SK-N-SH (cell line): Measurements from ENCODE around the gene FPR2. TPM values are rescaled to one million over a fixed set of nuclear protein-coding genes. Genes with fewer than 3 reads are reported as not detected.

ENCODE experiments used
- CTCF ChIA-PET: fragments of 300-600, 350-600 bp; formaldehyde crosslinking; extraction: SDS; loops from one replicate; lab custom pipeline; 2021; lab: Yijun Ruan, JAX
- POLR2A ChIA-PET: fragments of 350-600 bp; sonication (Branson Sonifier 250); formaldehyde crosslinking; extraction: SDS; loops from one replicate; lab custom pipeline; 2020; ENCODE audit warnings: antibody characterized with exemption, inconsistent platforms; lab: Yijun Ruan, JAX
- DNase-seq: peaks from one replicate; pipeline ENCODE4 v3.0.0; 2012
- H2AFZ ChIP-seq: fragments of 200-600 bp; sonication (generic); 2 replicates; pipeline ENCODE4 v1.8.1; 2016; ENCODE audit warnings: antibody characterized with exemption, mild to moderate bottlenecking, low read depth
- H3F3A ChIP-seq: fragments of 200-600 bp; sonication (generic); replicated peaks from 2 replicates; pipeline ENCODE3; 2016; ENCODE audit warnings: antibody characterized with exemption, mild to moderate bottlenecking; ENCODE audit not compliant: insufficient read depth
- H3K27ac ChIP-seq, 2 experiments: fragments of 200-500 bp in 1 of 2; fragments of 200-600 bp in 1 of 2; sonication (Bioruptor generic) in 1 of 2; sonication (generic), shearing (Covaris generic) in 1 of 2; 2 replicates each; pipeline versions ENCODE4 v1.5.1 to v1.6.1; 2014 to 2016; ENCODE audit warnings: low read depth in 2 of 2, inconsistent platforms in 1 of 2, low read length in 1 of 2, mild to moderate bottlenecking in 1 of 2, mixed read lengths in 1 of 2
- H3K27me3 ChIP-seq: fragments of 200-600 bp; sonication (generic), shearing (Covaris generic); 2 replicates; pipeline ENCODE4 v1.6.1; 2016; ENCODE audit warnings: mixed run types; ENCODE audit not compliant: insufficient read depth
- H3K36me3 ChIP-seq, 2 experiments: fragments of 200-500 bp in 1 of 2; fragments of 200-600 bp in 1 of 2; sonication (Bioruptor generic) in 1 of 2; sonication (generic) in 1 of 2; replicated peaks in 1 of 2; 2 replicates each; pipeline versions ENCODE3 to v1.5.1; 2014 to 2016; ENCODE audit warnings: low read length in 1 of 2, mild to moderate bottlenecking in 1 of 2; ENCODE audit not compliant: insufficient read depth in 2 of 2, control insufficient read depth in 1 of 2
- H3K4me1 ChIP-seq, 2 experiments: fragments of 200-500 bp in 1 of 2; fragments of 200-600 bp in 1 of 2; sonication (Bioruptor generic) in 1 of 2; sonication (generic), shearing (Covaris generic) in 1 of 2; 2 replicates each; pipeline versions ENCODE4 v1.5.1 to v1.6.1; 2014 to 2016; ENCODE audit warnings: low read depth in 1 of 2, low read length in 1 of 2, mixed run types in 1 of 2; ENCODE audit not compliant: insufficient read depth in 2 of 2, control insufficient read depth in 1 of 2
- H3K4me2 ChIP-seq: fragments of 200-600 bp; sonication (generic), shearing (Covaris generic); 2 replicates; pipeline ENCODE4 v1.6.1; 2017; ENCODE audit warnings: mixed run types
- H3K4me3 ChIP-seq, 2 experiments: fragments of 200-500 bp in 1 of 2; fragments of 200-600 bp in 1 of 2; sonication (Bioruptor generic) in 1 of 2; sonication (generic), shearing (Covaris generic) in 1 of 2; 2 replicates each; pipeline versions ENCODE4 v1.5.1 to v1.8.1; 2014 to 2016; ENCODE audit warnings: low read depth in 2 of 2, inconsistent platforms in 1 of 2, low read length in 1 of 2, mild to moderate bottlenecking in 1 of 2, mixed read lengths in 1 of 2, moderate library complexity in 1 of 2
- H3K79me2 ChIP-seq: fragments of 200-600 bp; sonication (generic); 2 replicates; pipeline ENCODE4 v1.8.1; 2017; ENCODE audit warnings: mild to moderate bottlenecking; ENCODE audit not compliant: insufficient read depth
- H3K9ac ChIP-seq: fragments of 200-600 bp; sonication (generic); 2 replicates; pipeline ENCODE4 v1.6.1; 2017; ENCODE audit warnings: mixed run types
- H3K9me2 ChIP-seq: fragments of 200-600 bp; sonication (generic); 2 replicates; pipeline ENCODE4 v1.6.1; 2017; ENCODE audit warnings: mixed run types
- H3K9me3 ChIP-seq: fragments of 200-600 bp; sonication (generic); 2 replicates; pipeline ENCODE4 v1.6.1; 2017; ENCODE audit warnings: mixed run types, mild to moderate bottlenecking, moderate library complexity
- H4K20me1 ChIP-seq: fragments of 200-600 bp; sonication (generic); 2 replicates; pipeline ENCODE4 v1.6.1; 2017; ENCODE audit warnings: mild to moderate bottlenecking, mixed run types; ENCODE audit not compliant: insufficient read depth
- CHD2 ChIP-seq: fragments of 150-350 bp; IDR thresholded peaks from 2 replicates; pipeline ENCODE4 v1.6.1; 2018; ENCODE audit warnings: low read length; ENCODE audit not compliant: partially characterized antibody
- ELF1 ChIP-seq: IDR thresholded peaks from 2 replicates; pipeline ENCODE4 v1.4.0; 2012
- EP300 ChIP-seq, 2 experiments: IDR thresholded peaks; 2 replicates each; pipeline versions ENCODE4 v1.4.0 to v1.6.1; 2012; ENCODE audit warnings: borderline replicate concordance in 1 of 2, low read depth in 1 of 2, low read length in 1 of 2
- EZH2phosphoT487 ChIP-seq: fragments of 200-600 bp; sonication (generic); IDR thresholded peaks from 2 replicates; pipeline ENCODE4 v1.6.1; 2017; ENCODE audit warnings: low read depth, mixed run types, mild to moderate bottlenecking, antibody characterized with exemption, moderate library complexity, borderline replicate concordance
- FOXM1 ChIP-seq: IDR thresholded peaks from 2 replicates; pipeline ENCODE4 v1.4.0; 2012; ENCODE audit warnings: low read depth, mild to moderate bottlenecking
- IRF3 ChIP-seq: fragments of 150-350 bp; IDR thresholded peaks from 2 replicates; pipeline ENCODE4 v1.6.1; 2016; ENCODE audit warnings: mild to moderate bottlenecking, low read depth, low read length
- PBX3 ChIP-seq: IDR thresholded peaks from 2 replicates; pipeline ENCODE4; 2012
- POLR2AphosphoS5 ChIP-seq: IDR thresholded peaks from 2 replicates; pipeline ENCODE4 v1.6.1; 2012; ENCODE audit warnings: low read depth, low read length
- RAD21 ChIP-seq: IDR thresholded peaks from 2 replicates; pipeline ENCODE4 v1.6.1; 2012; ENCODE audit warnings: mild to moderate bottlenecking, low read length
- REST ChIP-seq: IDR thresholded peaks from 2 replicates; pipeline ENCODE4 v1.6.1; 2012; ENCODE audit warnings: mild to moderate bottlenecking, low read depth, low read length, moderate library complexity
- SIN3A ChIP-seq: IDR thresholded peaks from 2 replicates; pipeline ENCODE4 v1.6.1; 2012; ENCODE audit warnings: low read depth, mild to moderate bottlenecking, low read length, moderate library complexity, borderline replicate concordance
- SMC3 ChIP-seq: IDR thresholded peaks from 2 replicates; pipeline ENCODE4 v1.6.1; 2012; ENCODE audit warnings: low read depth, low read length, improper control_type of control experiment
- WGBS: methylation state at CpG from one replicate; pipeline ENCODE4 v1.1.6; 2017; ENCODE audit warnings: low lambda C conversion rate; 5-methylcytosine and 5-hydroxymethylcytosine counted together
- polyA plus RNA-seq, 3 experiments: library from polyadenylated mRNA; depleted of rRNA; stranded (reverse); fragments of >200 nt; gene quantifications; 2 replicates each; pipeline ENCODE4 v1.2.3, GENCODE V29; 2012

The FPR2 gene
- polyA plus RNA-seq, 1 of the 3 experiments (the other 2 are of a cell fraction): not detected

- TF ChIP-seq REST (no peak), RAD21 (no peak), PBX3 (no peak)
Measured at GRCh38 chr19:51816711-51817110, 55.7 kb downstream of the FPR2 start (continued).

- H3K4me1 ChIP-seq: no peaks in the 10 kb centered on the region; a peak in 1 of 4 replicates
- no peak overlapping the region for H3K9ac ChIP-seq
- H3K36me3 ChIP-seq: no peaks in the 10 kb centered on the region
- H3K27me3 ChIP-seq: no peaks in the 10 kb centered on the region
- no peak for DNase-seq
- ChIA-PET POLR2A (no interaction called here), CTCF (no interaction called here)
- no peak overlapping the region for H3K4me2 ChIP-seq
- whole genome bisulfite sequencing: under 1% methylated on average over 3 of the region's 3 CpGs
- no peaks in the 10 kb centered on the region for H3K79me2 ChIP-seq
- no peaks in the 10 kb centered on the region for H3K9me2 ChIP-seq
- no peaks in the 10 kb centered on the region for H3K9me3 ChIP-seq
- H2AFZ ChIP-seq: no peak overlapping the region
- no peaks in the 10 kb centered on the region for H3F3A ChIP-seq
- TF ChIP-seq SMC3 (no peak), FOXM1 (no peak), EP300 (IDR thresholded peaks at IDR 0.05; ENCODE audit: borderline replicate concordance in 1 of 2, low read depth in 1 of 2, low read length in 1 of 2) (no peak), SIN3A (no peak), EZH2phosphoT487 (no peak), IRF3 (no peak), REST (no peak), ELF1 (no peak), POLR2AphosphoS5 (no peak), CHD2 (no peak)
- H3K4me3 ChIP-seq: no peak overlapping the region
- no peaks in the 10 kb centered on the region for H4K20me1 ChIP-seq
- H3K27ac ChIP-seq: no peak overlapping the region
Measured at GRCh38 chr19:51820011-51820410, 59.0 kb downstream of the FPR2 start.

Other genes with a start within 250 kb of the FPR2 start
- not detected in 2 replicates for gene SIGLEC6, start 229.5 kb upstream of the FPR2 start, polyA plus RNA-seq (2012; rRNA removed)
- 3.1 and 4.9 TPM in 2 replicates for gene ZNF175, start 189.9 kb upstream of the FPR2 start, polyA plus RNA-seq (2012; rRNA removed)
- not detected in 2 replicates for gene SIGLEC5, start 130.8 kb upstream of the FPR2 start, polyA plus RNA-seq (2012; rRNA removed)
- 0.03 TPM in 1 of 2 replicates, not detected in the other for gene SIGLEC14, start 114.4 kb upstream of the FPR2 start, polyA plus RNA-seq (2012; rRNA removed)
- gene SPACA6, start 67.8 kb upstream of the FPR2 start, polyA plus RNA-seq (2012; rRNA removed): 12.6 and 15.8 TPM in 2 replicates
- not detected in 2 replicates for gene HAS1, start 37.2 kb upstream of the FPR2 start, polyA plus RNA-seq (2012; rRNA removed)
- 0.03 TPM in 1 of 2 replicates, not detected in the other for gene FPR1, start 9.3 kb upstream of the FPR2 start, polyA plus RNA-seq (2012; rRNA removed)
- gene FPR3, start 34.0 kb downstream of the FPR2 start, polyA plus RNA-seq (2012; rRNA removed): 0.02 and 0.05 TPM in 2 replicates
- gene ZNF577, start 126.8 kb downstream of the FPR2 start, polyA plus RNA-seq (2012; rRNA removed): 6.8 and 9.6 TPM in 2 replicates
- 1.5 and 2.7 TPM in 2 replicates for gene ZNF649, start 143.8 kb downstream of the FPR2 start, polyA plus RNA-seq (2012; rRNA removed)
- gene ZNF613, start 166.3 kb downstream of the FPR2 start, polyA plus RNA-seq (2012; rRNA removed): 2.2 and 3.1 TPM in 2 replicates
- 3.4 and 4.1 TPM in 2 replicates for gene ZNF350, start 225.7 kb downstream of the FPR2 start, polyA plus RNA-seq (2012; rRNA removed)
- gene ZNF615, start 247.0 kb downstream of the FPR2 start, polyA plus RNA-seq (2012; rRNA removed): 1.6 and 3.0 TPM in 2 replicates